Activated T-helper 1 cell treated with anti-CD3 and anti-CD28 coated beads, Interleukin-12 subunit alpha, Interleukin-12 subunit beta, Interleukin-2, Interleukin-4 antibody, amounts not matched to agents 30 ng/mL and 10 ng/mL and 1 ng/mL, durations not matched to agents 14 hours and 24 hours and 36 hours (primary cell): ENCODE measurements around the gene LIN7A. TPM values are rescaled to one million over a fixed set of nuclear protein-coding genes. Genes with fewer than 3 reads are reported as not detected.
"Not testable (repeated sequence)": the region's sequence is repeated elsewhere in the genome, so short reads cannot be mapped to it uniquely, and the experiment has no call there.

ENCODE experiments used
- DNase-seq: peaks from one replicate; pipeline ENCODE4 v3.0.0; 2021; ENCODE audit warnings: low spot score
- H3K27ac Mint-ChIP-seq: one replicate; pipeline ENCODE4 v1.8.0; 2021; ENCODE audit warnings: mild to moderate bottlenecking, mixed read lengths
- H3K27me3 Mint-ChIP-seq: one replicate; pipeline ENCODE4 v1.8.0; 2022; ENCODE audit warnings: mild to moderate bottlenecking, moderate library complexity, mixed read lengths; ENCODE audit not compliant: insufficient read depth
- H3K36me3 Mint-ChIP-seq: one replicate; pipeline ENCODE4 v1.8.0; 2021; ENCODE audit warnings: low read depth, mixed read lengths
- H3K4me1 Mint-ChIP-seq: one replicate; pipeline ENCODE4 v1.8.0; 2021; ENCODE audit warnings: low read depth, mixed read lengths
- H3K4me3 Mint-ChIP-seq: one replicate; pipeline ENCODE4 v1.8.0; 2021; ENCODE audit warnings: mild to moderate bottlenecking, moderate library complexity, mixed read lengths
- H3K9me3 Mint-ChIP-seq: one replicate; pipeline ENCODE4 v1.8.0; 2021; ENCODE audit warnings: mixed read lengths
- intact Hi-C: fragments of 100-400 bp; cut with micrococcal nuclease; formaldehyde crosslinking; loops from one replicate; pipeline ENCODE4 v1.15.1; 2024
- total RNA-seq: library from RNA; stranded (reverse); gene quantifications from 2 replicates; pipeline ENCODE4 v1.2.3, GENCODE V29; 2022

The LIN7A gene
- total RNA-seq, 1 donor from 2014 or later, result 1.5 TPM

GRCh38 chr12:80811957-80812708, 125.6 kb downstream of the LIN7A start:
- Mint-ChIP-seq H3K9me3 (no peaks in the 10 kb centered on the region), H3K4me3 (no peak overlapping the region), H3K27ac (no peak overlapping the region), H3K4me1 (no peaks in the 10 kb centered on the region), H3K36me3 (no peaks in the 10 kb centered on the region), H3K27me3 (no peaks in the 10 kb centered on the region)
- DNase-seq, result no peak
- intact Hi-C loops, result no loop called here

GRCh38 chr12:80810874-80811273, 126.9 kb downstream of the LIN7A start:
- Mint-ChIP-seq H3K9me3 (no peaks in the 10 kb centered on the region), H3K4me1 (no peaks in the 10 kb centered on the region), H3K27me3 (no peaks in the 10 kb centered on the region), H3K4me3 (no peak overlapping the region), H3K36me3 (no peaks in the 10 kb centered on the region), H3K27ac (no peak overlapping the region)
- intact Hi-C loops, result no loop called here
- no peak for DNase-seq

GRCh38 chr12:80807640-80808288, 130.0 kb downstream of the LIN7A start:
- intact Hi-C loops, result no loop called here
- peaks cover 2% of the 10 kb centered on the region for H3K27me3 Mint-ChIP-seq
- no peak overlapping the region for H3K27ac Mint-ChIP-seq
- DNase-seq, result no peak
- H3K4me3 Mint-ChIP-seq, result no peak overlapping the region
- no peaks in the 10 kb centered on the region for H3K36me3 Mint-ChIP-seq
- H3K9me3 Mint-ChIP-seq, result no peaks in the 10 kb centered on the region
- H3K4me1 Mint-ChIP-seq, result no peaks in the 10 kb centered on the region

GRCh38 chr12:80805106-80805505, 132.6 kb downstream of the LIN7A start:
- no peak for DNase-seq
- H3K4me3 Mint-ChIP-seq, result no peak overlapping the region

GRCh38 chr12:80802652-80803400, 134.9 kb downstream of the LIN7A start:
- no peak for DNase-seq
- peaks cover 2% of the 10 kb centered on the region for H3K27me3 Mint-ChIP-seq
- no peak overlapping the region for H3K4me3 Mint-ChIP-seq
- H3K4me1 Mint-ChIP-seq, result no peaks in the 10 kb centered on the region
- H3K27ac Mint-ChIP-seq, result no peak overlapping the region
- H3K36me3 Mint-ChIP-seq, result no peaks in the 10 kb centered on the region
- H3K9me3 Mint-ChIP-seq, result no peaks in the 10 kb centered on the region
- intact Hi-C loops, result no loop called here

More at GRCh38 chr12:80805106-80805505, 132.6 kb downstream of the LIN7A start:
- H3K9me3 Mint-ChIP-seq, result no peaks in the 10 kb centered on the region
- no peaks in the 10 kb centered on the region for H3K36me3 Mint-ChIP-seq
- no peaks in the 10 kb centered on the region for H3K4me1 Mint-ChIP-seq
- H3K27me3 Mint-ChIP-seq, result peaks cover 2% of the 10 kb centered on the region
- intact Hi-C loops, result no loop called here
- no peak overlapping the region for H3K27ac Mint-ChIP-seq

- Mint-ChIP-seq H3K4me1 (no peaks in the 10 kb centered on the region), H3K27me3 (no peaks in the 10 kb centered on the region), H3K4me3 (no peak overlapping the region), H3K9me3 (no peaks in the 10 kb centered on the region), H3K27ac (no peak overlapping the region), H3K36me3 (no peaks in the 10 kb centered on the region)
- no peak for DNase-seq
- intact Hi-C loops, result no loop called here
These were observed 139.5 kb downstream of the LIN7A start for GRCh38 chr12:80798281-80798680.

- DNase-seq, result no peak
- H3K27me3 Mint-ChIP-seq, result peaks cover 2% of the 10 kb centered on the region
- H3K4me1 Mint-ChIP-seq, result no peaks in the 10 kb centered on the region
- H3K36me3 Mint-ChIP-seq, result no peaks in the 10 kb centered on the region
- no peak overlapping the region for H3K4me3 Mint-ChIP-seq
- H3K27ac Mint-ChIP-seq, result no peak overlapping the region
- intact Hi-C loops, result no loop called here
- no peaks in the 10 kb centered on the region for H3K9me3 Mint-ChIP-seq
These were observed 143.2 kb downstream of the LIN7A start for GRCh38 chr12:80794551-80794950.

DNA sequence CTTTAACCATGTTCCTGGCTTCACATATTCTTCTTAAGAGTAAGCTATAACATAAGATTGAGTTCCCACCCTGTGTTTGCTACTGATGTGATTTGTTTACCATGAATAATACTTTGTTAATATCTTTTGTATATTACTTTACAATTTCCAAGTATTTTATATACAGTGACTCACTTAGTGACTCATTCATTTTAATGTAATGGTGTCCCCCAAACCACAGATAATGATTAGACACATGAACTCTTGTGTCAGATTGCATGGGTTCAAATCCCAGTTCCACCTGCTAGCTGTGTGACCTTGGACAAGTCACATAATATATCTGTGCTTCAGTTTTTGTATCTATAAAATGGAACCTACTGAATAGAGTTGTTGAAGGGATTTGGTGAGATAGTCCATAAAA, 144.9 kb downstream of the LIN7A start:
- Mint-ChIP-seq H3K4me3 (no peak overlapping the region), H3K36me3 (no peaks in the 10 kb centered on the region), H3K9me3 (no peaks in the 10 kb centered on the region), H3K27me3 (peaks cover 2% of the 10 kb centered on the region), H3K4me1 (no peaks in the 10 kb centered on the region), H3K27ac (no peak overlapping the region)
- intact Hi-C loops, result no loop called here
- DNase-seq, result no peak

- intact Hi-C loops, result no loop called here
- peaks cover 6% of the 10 kb centered on the region for H3K9me3 Mint-ChIP-seq
- H3K4me3 Mint-ChIP-seq, result no peak overlapping the region
These were observed 145.9 kb downstream of the LIN7A start for GRCh38 chr12:80791863-80792262.

GRCh38 chr12:80788407-80788806, 149.3 kb downstream of the LIN7A start:
- H3K4me1 Mint-ChIP-seq, H3K27ac Mint-ChIP-seq, H3K9me3 Mint-ChIP-seq, H3K27me3 Mint-ChIP-seq, H3K36me3 Mint-ChIP-seq, intact Hi-C loops, H3K4me3 Mint-ChIP-seq, DNase-seq: not testable (repeated sequence)

More at GRCh38 chr12:80791863-80792262, 145.9 kb downstream of the LIN7A start:
- H3K36me3 Mint-ChIP-seq, result no peaks in the 10 kb centered on the region
- no peak overlapping the region for H3K27ac Mint-ChIP-seq
- no peaks in the 10 kb centered on the region for H3K4me1 Mint-ChIP-seq
- peaks cover 2% of the 10 kb centered on the region for H3K27me3 Mint-ChIP-seq
- DNase-seq, result no peak

DNA sequence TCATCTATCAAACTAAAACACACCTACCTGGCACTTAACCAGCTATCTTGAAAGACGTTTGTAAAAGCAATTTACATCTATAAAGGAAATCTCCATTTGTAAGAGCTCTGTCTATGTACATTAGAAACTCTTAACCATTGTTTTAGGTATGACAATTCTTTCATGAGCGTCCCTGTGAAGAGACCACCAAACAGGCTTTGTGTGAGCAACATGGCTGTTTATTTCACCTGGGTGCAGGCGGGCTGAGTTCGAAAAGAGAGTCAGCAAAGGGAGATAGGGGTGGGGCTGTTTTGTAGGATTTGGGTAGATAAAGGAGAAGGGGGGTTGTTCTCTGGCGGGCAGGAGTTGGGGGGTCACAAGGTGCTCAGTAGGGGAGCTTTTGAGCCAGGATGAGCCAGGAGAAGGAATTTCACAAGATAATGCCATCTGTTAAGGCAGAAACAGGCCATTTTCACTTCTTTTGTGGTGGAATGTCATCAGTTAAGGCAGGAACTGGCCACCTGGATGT, 154.7 kb downstream of the LIN7A start:
- H3K4me1 Mint-ChIP-seq, DNase-seq, H3K36me3 Mint-ChIP-seq, H3K4me3 Mint-ChIP-seq, intact Hi-C loops, H3K27ac Mint-ChIP-seq, H3K27me3 Mint-ChIP-seq: not testable (repeated sequence)
- H3K9me3 Mint-ChIP-seq, result peaks cover 13% of the 10 kb centered on the region

GRCh38 chr12:80781313-80781712, 156.4 kb downstream of the LIN7A start:
- Mint-ChIP-seq H3K9me3 (peaks cover 18% of the 10 kb centered on the region), H3K27me3 (no peaks in the 10 kb centered on the region), H3K4me1 (peaks cover 5% of the 10 kb centered on the region), H3K36me3 (no peaks in the 10 kb centered on the region), H3K4me3 (no peak overlapping the region), H3K27ac (no peak overlapping the region)
- intact Hi-C loops, result no loop called here
- no peak for DNase-seq

- Mint-ChIP-seq H3K9me3 (peaks cover 23% of the 10 kb centered on the region), H3K36me3 (peaks cover 3% of the 10 kb centered on the region), H3K4me3 (no peak overlapping the region), H3K27me3 (no peaks in the 10 kb centered on the region), H3K4me1 (peaks cover 5% of the 10 kb centered on the region), H3K27ac (no peak overlapping the region)
- intact Hi-C loops, result no loop called here
- no peak for DNase-seq
These were observed 157.0 kb downstream of the LIN7A start for GRCh38 chr12:80780746-80781145.
